ENCODE results near the gene CBX5. TPM values are rescaled to one million over a fixed set of nuclear protein-coding genes. Genes with fewer than 3 reads are reported as not detected.
"Not testable (repeated sequence)": the region's sequence is repeated elsewhere in the genome, so short reads cannot be mapped to it uniquely, and the experiment has no call there.

The CBX5 gene
- total RNA-seq, 1 donor from 2014 or later, result 77.9 TPM

DNA sequence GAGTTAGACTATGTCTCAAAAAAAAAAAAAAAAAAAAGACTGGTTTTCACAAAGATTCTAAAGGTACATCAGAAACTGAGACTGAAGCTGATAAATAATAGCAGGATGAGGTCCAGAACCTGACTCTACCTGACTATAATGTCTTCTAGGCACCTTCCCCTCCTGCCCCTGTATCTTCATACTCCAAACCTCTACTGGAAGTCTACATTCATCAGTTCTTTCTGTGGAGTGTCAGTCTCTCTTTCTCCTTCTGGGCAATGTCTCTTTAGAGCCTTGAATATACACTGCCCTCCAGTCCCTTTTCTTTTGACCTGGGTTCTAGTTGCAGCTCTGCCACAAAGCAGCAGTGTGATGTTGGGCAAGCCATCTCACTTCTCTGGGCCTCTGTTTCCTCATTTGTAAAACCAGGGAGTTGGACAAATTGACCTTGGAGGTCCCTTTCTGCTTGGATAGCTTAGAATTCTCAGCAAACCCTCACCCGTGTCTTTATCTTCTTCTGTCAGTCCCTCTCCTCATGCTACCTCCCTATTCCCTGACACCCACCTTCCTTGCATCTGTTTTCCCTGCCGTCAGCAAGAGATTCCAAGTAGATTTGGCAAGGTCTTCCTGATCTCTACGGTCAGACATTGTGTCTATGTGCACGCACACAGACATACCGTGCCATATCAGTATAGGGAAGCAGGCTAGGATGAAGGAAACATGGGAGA lies 16.6 kb upstream of the CBX5 start:
- ATAC-seq, result no peak
- DNase-seq (ENCODE audit: low spot score), result no peak
- intact Hi-C loops (cut with DNase I), result loop anchor here (10.0 kb wide), 1 partner anchor 48 kb away; no protein-coding TSS in a partner anchor

DNA sequence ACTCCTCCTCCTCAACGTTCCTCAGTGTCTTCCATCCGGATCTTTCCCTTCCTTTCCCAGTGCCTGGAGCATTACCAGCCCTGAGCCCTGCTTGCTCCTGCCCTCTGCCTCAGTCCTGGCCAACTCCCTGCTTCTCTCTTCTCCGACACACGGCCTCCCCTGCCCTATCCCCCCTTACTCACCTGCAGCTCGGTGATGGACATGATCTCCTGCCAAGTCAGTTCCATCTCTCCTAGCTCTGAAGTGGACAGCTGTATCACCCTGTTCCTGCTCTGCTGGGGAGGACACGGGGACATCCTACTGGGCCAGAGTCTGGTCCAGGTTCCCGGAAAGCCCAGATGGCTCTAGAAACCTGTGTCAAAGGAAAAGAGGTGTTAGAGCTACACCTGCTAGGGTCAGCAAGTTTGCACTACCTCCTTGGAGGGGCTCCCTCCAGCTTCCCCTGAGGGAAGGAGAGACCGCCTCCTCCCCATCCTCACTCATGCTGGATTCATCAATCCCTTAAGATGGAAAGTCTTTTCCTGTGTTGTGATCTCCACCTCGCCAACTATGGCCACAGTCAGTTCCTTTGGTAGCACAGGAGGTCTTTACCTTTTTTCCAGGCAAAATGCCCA lies 15.1 kb upstream of the CBX5 start:
- DNase-seq (ENCODE audit: low spot score), result no peak
- peak; percentile 14 for ATAC-seq

DNA sequence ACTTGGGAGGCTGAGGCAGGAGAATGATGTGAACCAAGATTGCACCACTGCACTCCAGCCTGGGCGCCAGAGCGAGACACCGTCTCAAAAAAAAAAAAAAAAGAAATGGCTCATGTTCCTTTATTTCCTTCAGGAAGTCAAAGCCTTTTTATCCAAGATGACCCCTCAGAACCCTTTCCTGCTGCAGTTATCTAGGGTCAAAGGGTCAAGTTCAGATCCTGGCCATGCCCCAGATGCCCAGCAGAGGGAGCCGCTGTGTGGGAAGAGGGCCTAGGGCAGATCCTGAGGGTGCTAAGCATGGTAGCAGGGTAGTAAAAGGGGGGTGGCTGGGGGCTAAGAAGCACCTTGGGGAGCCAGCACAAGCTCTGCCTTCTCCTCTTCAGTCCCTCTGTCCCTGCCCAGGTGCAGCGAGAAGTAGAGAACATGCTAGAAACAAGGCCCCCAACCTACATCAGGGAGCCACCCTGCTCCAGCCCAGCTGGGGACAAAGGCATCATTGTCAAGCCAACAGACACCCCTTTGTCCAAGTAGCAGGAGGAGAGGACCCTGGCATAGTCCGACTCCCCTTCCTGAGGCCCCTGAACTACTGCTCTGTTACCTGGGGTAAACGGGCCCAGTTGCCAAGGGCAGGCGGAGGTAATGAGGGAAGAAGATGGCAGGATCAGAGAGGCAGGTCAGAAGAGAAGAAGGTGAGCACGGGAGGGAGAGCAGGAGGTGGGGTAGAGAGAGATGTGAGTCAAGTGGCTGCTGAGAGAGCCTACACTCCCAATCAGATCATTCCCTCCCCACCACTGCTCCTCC lies 14.4 kb upstream of the CBX5 start:
- peak; percentile 70 for DNase-seq (ENCODE audit: low spot score)
- intact Hi-C loops (cut with DNase I), result loop anchor here (10.0 kb wide), 1 partner anchor 50 kb away; no protein-coding TSS in a partner anchor

More for the DNA sequence above, 15.1 kb upstream of the CBX5 start:
- intact Hi-C loops (cut with DNase I), result loop anchor here (10.0 kb wide), 1 partner anchor 50 kb away; no protein-coding TSS in a partner anchor

DNA sequence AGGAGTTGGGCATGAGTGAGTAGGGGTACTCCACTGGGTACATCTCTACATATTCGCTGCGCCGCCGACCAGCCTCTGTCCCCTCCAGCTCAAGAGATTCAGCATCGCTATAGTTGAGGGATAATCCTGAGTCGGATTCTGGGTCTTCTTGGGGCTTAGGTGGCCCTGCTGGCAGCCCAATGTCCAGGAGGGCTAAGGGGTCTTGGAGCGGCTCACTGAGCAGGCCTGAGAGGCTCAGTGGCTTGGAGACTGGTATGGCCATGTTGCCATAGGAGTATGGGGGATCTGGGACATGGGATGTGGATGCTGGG lies 13.0 kb upstream of the CBX5 start:
- no peak for DNase-seq (ENCODE audit: low spot score)
- intact Hi-C loops (cut with DNase I), result loop anchor here (10.0 kb wide), 1 partner anchor 52 kb away; no protein-coding TSS in a partner anchor

More for the DNA sequence above, 14.4 kb upstream of the CBX5 start:
- peak; percentile 71 for ATAC-seq

DNA sequence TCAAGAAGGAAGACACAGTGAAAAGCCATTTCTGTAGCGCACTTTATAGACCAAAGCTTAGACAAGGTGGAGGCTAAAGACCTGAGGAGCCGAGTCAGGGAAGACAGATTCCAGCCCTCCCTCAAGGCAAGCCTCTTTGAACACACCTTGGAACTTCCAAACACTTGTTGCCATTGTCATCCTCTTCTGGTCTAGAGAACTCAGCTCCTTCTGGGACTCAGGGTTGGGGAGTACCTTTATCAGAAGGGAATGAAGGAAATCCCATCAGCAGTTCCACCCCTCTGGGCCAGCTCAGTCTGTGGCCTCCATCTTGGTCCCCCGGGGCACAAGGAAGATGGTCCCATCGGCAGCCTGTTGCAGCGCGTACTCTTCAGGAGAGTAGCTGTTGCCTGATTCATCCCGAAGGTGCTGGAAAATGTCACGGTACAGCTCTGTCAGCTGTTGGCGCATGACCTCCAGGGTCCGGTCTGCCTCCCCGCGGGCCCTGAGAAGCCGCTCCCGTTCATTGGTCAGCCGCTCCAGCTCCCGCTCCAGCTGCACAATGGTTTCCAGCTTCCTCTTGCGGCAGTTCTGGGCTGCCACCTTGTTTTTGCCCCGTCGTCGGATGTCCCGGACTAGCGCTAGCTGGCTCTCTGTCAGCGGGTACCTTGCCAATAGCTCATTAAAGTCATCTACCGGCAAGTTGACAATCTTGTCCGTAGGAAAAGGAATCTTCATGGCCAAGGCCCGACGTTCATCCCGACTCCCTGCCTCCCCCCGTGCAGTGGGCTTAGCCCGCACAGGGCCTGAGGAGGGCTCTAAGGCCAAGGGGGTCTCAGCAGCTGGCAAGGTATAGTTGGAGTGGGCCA lies 12.4 kb upstream of the CBX5 start:
- intact Hi-C loops (cut with DNase I), result loop anchor here (10.0 kb wide), 1 partner anchor 52 kb away; no protein-coding TSS in a partner anchor

More for the DNA sequence above, 13.0 kb upstream of the CBX5 start:
- no peak for ATAC-seq

DNA sequence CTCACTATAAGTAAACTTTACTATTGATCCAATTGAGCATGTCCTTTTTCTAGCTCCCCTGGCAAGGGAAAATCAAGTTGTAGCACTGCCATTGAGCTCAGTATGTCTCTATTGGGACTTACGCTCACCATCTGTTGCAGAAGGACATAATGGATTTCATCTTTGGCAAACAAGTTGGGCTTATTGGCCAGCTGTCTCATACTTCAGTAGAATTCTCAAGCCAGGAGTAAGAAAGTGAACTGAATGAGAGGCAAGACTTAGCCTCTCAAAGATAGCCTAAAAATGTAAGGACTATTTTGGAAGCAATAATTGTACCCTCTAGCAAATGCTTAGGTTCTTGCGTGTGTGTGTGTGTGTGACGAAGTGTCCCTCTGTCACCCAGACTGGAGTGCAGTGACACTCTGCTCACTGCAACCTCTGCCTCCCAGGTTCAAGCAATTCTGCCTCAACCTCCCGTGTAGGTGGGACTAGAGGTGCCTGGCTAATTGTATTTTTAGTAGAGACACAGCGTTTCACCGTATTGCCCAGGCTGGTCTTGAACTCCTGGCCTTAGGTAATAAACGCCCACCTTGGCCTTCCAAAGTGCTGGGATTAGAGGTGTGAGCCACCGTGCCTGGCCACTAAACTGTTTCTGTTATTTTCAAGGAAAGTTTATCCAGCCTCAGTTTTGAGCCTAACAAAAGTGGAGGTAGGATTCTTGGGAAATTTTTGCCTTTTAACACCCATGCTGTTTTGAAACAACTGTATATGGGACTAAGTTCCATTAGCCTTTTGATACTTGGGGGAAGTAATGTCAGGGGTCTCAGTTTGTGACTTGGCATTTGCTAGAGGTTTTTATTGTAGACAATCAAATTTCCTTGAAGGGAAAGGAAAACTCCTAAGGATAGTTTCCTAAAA lies 7.6 kb upstream of the CBX5 start:
- DNase-seq (ENCODE audit: low spot score), result no peak
- ATAC-seq, result no peak
- intact Hi-C loops (cut with DNase I), result no loop called here

More for the DNA sequence above, 12.4 kb upstream of the CBX5 start:
- ATAC-seq, result no peak
- DNase-seq (ENCODE audit: low spot score), result no peak

DNA sequence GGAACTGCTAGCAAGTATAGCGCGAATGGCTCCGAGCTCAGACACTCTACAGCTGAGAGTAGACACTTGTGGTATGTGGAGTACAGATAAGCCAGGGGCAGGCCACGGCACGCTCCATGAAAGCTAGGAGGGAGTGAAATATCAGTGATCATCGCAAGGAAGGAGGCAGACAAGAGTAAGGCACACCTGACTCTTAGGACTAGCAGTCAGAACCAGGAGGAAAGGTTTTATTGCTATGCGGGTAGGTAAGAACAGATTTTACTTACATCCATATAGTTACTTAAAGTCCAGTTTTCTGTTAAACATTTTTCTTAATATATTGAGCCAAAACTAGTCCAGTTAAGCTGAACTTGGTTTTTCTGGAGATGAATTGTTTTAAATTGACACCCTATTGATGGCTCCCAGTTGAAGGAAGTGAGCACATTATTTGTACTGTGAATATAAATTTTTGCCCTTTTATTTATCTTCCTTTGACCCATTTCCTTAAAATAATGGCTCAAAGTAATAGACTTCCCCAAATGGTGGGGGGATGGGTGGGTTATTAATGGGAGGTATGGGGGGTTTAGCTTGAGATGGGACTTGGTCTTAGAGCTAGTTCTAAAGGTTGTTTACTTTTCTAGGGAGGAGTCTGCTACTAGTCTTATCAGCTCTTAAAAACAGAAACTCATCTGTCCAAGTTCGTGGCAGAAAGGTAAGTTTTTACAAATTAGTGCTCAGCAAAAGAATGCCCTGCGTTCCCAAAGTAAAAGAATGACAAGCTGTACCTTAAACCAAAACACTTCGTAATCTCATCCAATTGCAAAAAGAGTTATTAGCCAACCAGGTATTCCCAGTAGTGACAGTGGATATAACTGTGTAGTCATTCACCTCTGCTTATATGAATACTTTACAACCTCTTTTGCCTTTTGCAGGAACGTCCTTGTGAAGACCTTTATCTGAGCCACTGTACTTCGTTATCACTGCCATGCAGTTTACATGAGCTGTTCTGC lies 6.4 kb upstream of the CBX5 start:
- DNase-seq (ENCODE audit: low spot score) (no peak), ATAC-seq (no peak)
- intact Hi-C loops (cut with DNase I), result no loop called here

DNA sequence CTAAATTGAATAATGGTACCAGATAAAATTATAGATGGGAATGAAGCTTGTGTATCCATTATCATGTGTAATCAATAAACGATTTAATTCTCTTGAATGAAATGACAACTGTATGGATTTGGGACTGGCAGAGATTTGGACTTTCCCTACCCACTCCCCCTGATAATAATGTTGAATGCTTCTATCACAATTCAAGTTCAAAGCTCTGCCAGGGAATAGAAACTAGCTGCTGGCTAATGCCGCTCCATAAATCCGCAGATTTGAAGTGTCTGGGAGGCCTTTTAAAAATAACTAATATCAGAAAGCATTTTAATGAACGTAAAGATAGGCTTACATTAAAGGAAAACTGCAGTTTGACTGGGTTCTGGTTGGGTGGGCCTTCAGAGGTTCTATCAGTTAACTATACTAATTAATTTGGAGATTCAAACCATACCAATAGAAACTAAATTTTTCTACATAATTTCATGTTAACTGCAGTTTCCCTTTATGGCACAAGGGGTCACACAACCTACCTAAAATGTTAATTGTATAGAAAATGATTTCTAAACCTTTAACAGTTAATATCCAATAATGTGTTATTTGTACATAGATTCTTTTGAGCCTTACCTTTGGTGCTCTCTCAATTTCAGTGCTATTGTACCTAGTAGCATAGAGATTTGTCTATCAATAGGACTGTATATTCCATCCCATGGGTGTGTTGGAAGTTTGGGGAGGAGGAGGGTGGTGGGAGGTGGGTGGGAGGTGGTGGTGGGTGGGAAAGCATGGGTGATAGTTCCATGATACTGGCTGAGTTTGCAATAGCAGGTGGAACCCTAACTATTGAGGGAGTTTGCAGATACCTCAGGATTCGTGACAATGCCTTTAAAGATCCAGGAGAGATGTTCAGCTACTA lies 5.5 kb upstream of the CBX5 start:
- DNase-seq (ENCODE audit: low spot score) (no peak), ATAC-seq (no peak)
- intact Hi-C loops (cut with DNase I), result no loop called here

DNA sequence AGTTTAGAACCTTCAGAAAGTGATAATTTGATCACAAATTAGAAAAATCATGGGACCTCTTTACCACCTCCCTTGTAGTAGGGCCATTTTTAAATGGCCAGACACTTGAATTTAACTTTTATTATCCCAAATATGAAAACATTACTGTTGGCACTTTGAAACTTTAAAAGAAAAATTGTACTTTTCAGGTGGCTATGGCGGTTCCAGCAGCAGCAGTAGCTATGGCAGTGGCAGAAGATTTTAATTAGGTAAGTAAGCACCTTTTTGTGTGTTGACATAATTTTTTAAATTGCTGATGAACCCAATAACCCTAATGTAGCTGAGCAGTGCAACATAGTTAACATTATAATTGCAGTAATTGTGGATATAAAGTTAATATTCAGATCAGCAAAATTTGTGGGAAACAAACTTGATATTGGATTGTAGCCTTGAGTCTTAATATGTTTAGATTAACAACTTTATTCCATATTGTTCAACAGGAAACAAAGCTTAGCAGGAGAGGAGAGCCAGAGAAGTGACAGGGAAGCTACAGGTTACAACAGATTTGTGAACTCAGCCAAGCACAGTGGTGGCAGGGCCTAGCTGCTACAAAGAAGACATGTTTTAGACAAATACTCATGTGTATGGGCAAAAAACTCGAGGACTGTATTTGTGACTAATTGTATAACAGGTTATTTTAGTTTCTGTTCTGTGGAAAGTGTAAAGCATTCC lies 4.3 kb upstream of the CBX5 start:
- intact Hi-C loops (cut with DNase I); ATAC-seq; DNase-seq (ENCODE audit: low spot score): not testable (repeated sequence)

DNA sequence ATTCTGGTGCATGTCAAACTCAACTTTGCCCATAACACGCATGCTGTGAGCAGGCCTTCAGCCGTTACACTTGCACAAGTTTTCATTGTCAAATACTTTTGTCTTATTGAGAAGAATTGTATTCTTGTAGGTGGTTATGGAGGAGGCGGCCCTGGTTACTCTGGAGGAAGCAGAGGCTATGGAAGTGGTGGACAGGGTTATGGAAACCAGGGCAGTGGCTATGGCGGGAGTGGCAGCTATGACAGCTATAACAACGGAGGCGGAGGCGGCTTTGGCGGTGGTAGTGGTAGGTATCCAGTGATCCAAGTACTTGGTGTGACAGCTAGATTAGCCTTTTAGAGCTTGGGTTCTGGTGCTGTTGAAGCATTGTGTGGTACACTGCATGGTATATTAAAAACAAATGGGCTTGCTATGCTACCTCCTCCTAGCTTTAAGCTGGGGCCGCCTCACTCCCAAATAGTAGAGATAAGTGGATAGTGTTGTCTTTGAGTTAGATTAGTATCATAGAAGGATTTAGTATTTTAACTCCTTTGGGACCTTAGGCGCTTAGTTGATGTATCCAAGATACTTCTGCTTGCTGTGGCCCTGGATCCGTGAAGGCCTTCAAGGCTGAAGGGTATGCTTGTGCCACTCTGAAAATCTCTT lies 3.1 kb upstream of the CBX5 start:
- intact Hi-C loops (cut with DNase I), result no loop called here
- ATAC-seq (no peak), DNase-seq (ENCODE audit: low spot score) (no peak)

DNA sequence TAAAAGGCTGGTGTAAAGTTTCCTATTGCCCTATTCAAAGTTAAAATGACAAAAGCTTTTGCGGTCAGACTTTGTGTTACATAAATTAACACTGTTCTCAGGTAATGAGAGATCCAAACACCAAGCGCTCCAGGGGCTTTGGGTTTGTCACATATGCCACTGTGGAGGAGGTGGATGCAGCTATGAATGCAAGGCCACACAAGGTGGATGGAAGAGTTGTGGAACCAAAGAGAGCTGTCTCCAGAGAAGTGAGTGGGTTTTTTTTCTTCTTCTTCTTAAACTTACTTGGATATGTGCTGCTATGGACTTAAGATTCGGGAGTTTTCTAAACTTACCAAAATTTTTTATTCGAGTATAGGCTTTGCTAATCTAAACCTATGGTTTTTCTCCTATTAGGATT lies 1.8 kb upstream of the CBX5 start:
- DNase-seq (ENCODE audit: low spot score); ATAC-seq; intact Hi-C loops (cut with DNase I): not testable (repeated sequence)

DNA sequence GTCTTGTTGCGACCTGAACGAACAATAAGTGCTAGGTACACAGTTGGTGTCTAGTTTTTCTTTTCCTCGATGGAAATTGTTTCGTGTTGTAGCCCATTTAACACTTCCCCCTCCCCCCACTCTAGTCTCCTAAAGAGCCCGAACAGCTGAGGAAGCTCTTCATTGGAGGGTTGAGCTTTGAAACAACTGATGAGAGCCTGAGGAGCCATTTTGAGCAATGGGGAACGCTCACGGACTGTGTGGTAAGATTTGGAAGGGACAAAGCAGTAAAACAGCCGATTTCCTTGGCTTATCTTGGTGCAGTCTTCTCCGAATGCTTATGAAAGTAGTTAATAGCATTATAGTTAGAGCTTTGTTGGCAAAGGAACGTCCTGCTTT lies 1.3 kb upstream of the CBX5 start:
- intact Hi-C loops (cut with DNase I); DNase-seq (ENCODE audit: low spot score); ATAC-seq: not testable (repeated sequence)

DNA sequence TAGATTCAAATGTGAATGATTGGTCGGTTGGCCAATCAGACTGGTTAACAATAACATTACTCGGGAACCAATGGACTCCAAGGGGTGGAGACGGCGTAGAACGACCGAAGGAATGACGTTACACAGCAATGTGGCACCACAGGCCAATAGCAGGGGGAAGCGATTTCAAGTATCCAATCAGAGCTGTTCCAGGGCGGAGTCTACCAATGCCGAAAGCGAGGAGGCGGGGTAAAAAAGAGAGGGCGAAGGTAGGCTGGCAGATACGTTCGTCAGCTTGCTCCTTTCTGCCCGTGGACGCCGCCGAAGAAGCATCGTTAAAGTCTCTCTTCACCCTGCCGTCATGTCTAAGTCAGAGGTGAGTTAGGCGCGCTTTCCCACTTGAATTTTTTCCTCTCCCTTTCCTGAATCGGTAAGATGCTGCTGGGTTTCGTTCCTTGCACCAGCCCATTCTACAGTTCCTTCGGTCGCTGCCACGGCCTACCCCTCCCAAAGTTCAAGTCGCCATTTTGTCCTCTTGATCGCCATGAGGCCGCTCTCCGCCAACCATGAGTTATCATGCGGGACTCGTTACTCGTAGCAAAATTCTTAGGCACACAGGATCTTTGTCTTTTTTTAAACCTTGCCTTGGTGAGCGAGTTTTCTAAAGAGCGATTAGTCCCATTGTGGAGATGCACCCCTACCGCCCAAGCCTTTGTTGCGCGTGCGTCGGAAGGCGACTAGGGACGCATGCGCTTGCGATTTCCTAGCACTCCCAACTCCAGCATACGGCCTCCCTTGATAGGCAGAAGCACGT lies 742 bp upstream of the CBX5 start, which contains the start of gene HNRNPA1:
TSS of gene HNRNPA1 (plus strand) at position 259 of the 793 bp plus-strand sequence. CDS start at position 341, 82 bp downstream.
- ATAC-seq, result peak; percentile 96
- peak; percentile 95 for DNase-seq (ENCODE audit: low spot score)
- intact Hi-C loops (cut with DNase I), result no loop called here

DNA sequence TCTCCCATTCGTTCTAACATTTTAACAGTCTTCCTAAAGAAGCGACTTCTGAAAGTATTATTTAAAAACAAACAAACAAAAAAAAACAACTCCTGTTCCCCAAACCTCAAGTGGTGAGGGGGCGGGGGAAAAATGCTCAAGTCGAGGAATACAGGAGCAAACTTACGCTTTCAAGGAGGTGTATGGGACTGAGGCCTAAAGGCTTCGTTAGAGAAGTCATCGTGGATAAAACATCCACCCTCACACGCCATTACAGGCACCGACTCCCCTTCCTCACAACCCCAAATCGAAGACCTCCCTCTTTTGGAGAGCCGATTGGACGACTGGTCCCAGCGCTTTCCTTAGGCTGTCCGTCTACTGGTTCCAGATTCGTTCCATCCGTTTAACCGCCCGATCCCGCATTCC lies 693 bp downstream of the CBX5 start:
- ATAC-seq (no peak), DNase-seq (ENCODE audit: low spot score) (no peak)
- intact Hi-C loops (cut with DNase I), result no loop called here
